Testis (tissue), 3 donors: ENCODE data around the gene COL4A3. TPM values are rescaled to one million over a fixed set of nuclear protein-coding genes. Genes with fewer than 3 reads are reported as not detected.

Experiments
- DNase-seq: peaks from one replicate; pipeline ENCODE4 v3.0.0-alpha.2; 2019
- H3K27ac ChIP-seq, 2 donors: fragments of 200-600 bp; sonication (generic); one replicate each; pipeline ENCODE4 v1.5.1; 2019
- H3K27me3 ChIP-seq: fragments of 200-600 bp; sonication (generic); one replicate; pipeline ENCODE4 v1.5.1; 2019
- H3K36me3 ChIP-seq: fragments of 200-600 bp; sonication (generic); one replicate; pipeline ENCODE4 v1.5.1; 2017; ENCODE audit warnings: low read depth; ENCODE audit errors: missing control alignments
- H3K4me1 ChIP-seq: fragments of 200-600 bp; sonication (generic); one replicate; pipeline ENCODE4 v1.5.1; 2019
- H3K4me3 ChIP-seq, 2 donors: fragments of 200-600 bp; sonication (generic); one replicate each; pipeline ENCODE4 v1.5.1; 2017 to 2019
- H3K9me3 ChIP-seq: fragments of 200-600 bp; sonication (generic); one replicate; pipeline ENCODE4 v1.5.1; 2017
- CTCF ChIP-seq, 3 experiments: fragments of 450-650 bp in 2 of 3; fragments of 200-600 bp in 1 of 3; sonication (generic) in 1 of 3; IDR thresholded peaks; one replicate each; pipeline ENCODE4 v1.5.1; 2016 to 2019; ENCODE audit warnings: antibody characterized with exemption in 3 of 3, mild to moderate bottlenecking in 2 of 3, moderate library complexity in 1 of 3
- POLR2A ChIP-seq: fragments of 450-650 bp; IDR thresholded peaks from one replicate; pipeline ENCODE4 v1.6.1; 2017; ENCODE audit warnings: antibody characterized with exemption, mild to moderate bottlenecking, moderate library complexity
- WGBS, 2 donors: methylation state at CpG; one replicate each; pipeline ENCODE4 v1.1.5; 2018; 5-methylcytosine and 5-hydroxymethylcytosine counted together
- intact Hi-C: fragments of 100-400 bp; cut with DNase I; formaldehyde crosslinking; loops from one replicate; pipeline ENCODE4 v1.15.1; 2023; ENCODE audit warnings: low total_unique reads
- polyA plus RNA-seq: library from polyadenylated mRNA; stranded (reverse); fragments of 350-450 nt; fragmentation: Illumina TruSeq; extraction: RNeasy Lipid Tissue Mini Kit (QIAGEN cat#74804); gene quantifications from one replicate; pipeline ENCODE4 v1.2.3, GENCODE V29; 2014; ENCODE audit warnings: low read depth, low replicate concordance; ENCODE audit not compliant: insufficient read depth
- total RNA-seq, 2 donors: library from RNA; depleted of rRNA; stranded (reverse); fragments of >200 nt; gene quantifications; one replicate each; pipeline ENCODE4 v1.2.3, GENCODE V29; 2016

The COL4A3 gene
- total and polyA plus RNA-seq, 3 donors from 2014 or later: 3.7 to 11.0 (median 9.0) TPM

- TF ChIP-seq POLR2A: no peak
- TF ChIP-seq CTCF (IDR thresholded peaks at IDR 0.05): no peak
- intact Hi-C loops: no loop called here
- WGBS, 2 donors: 71 to 80% methylated on average over 5 of the region's 5 CpGs
- DNase-seq: no peak
- Histone ChIP-seq H3K4me3 (no peak overlapping the region), H3K27me3 (no peaks in the 10 kb centered on the region), H3K36me3 (no peaks in the 10 kb centered on the region), H3K27ac (peak overlapping the region; percentile 48 to 50), H3K4me1 (peaks cover 6% of the 10 kb centered on the region), H3K9me3 (no peaks in the 10 kb centered on the region)
Observed at GRCh38 chr2:227311861-227312506, 147.6 kb downstream of the COL4A3 start.

GRCh38 chr2:227312579-227312978, 148.2 kb downstream of the COL4A3 start:
- peaks cover 6% of the 10 kb centered on the region for H3K4me1 ChIP-seq
- TF ChIP-seq CTCF (IDR thresholded peaks at IDR 0.05) (no peak), POLR2A (no peak)
- intact Hi-C loops: no loop called here
- H3K4me3 ChIP-seq: no peak overlapping the region
- peak overlapping the region; percentile 48 to 50 for H3K27ac ChIP-seq
- no peak for DNase-seq
- no peaks in the 10 kb centered on the region for H3K27me3 ChIP-seq
- no peaks in the 10 kb centered on the region for H3K36me3 ChIP-seq
- 37 to 54% methylated on average over 2 of the region's 2 CpGs for WGBS, 2 donors
- no peaks in the 10 kb centered on the region for H3K9me3 ChIP-seq

GRCh38 chr2:227313310-227313709, 148.9 kb downstream of the COL4A3 start:
- no peak for TF ChIP-seq POLR2A
- no peak for TF ChIP-seq CTCF (IDR thresholded peaks at IDR 0.05)
- Histone ChIP-seq H3K27ac (peak overlapping the region; percentile 31 to 50), H3K4me1 (peaks cover 6% of the 10 kb centered on the region), H3K9me3 (no peaks in the 10 kb centered on the region), H3K27me3 (no peaks in the 10 kb centered on the region), H3K4me3 (no peak overlapping the region), H3K36me3 (no peaks in the 10 kb centered on the region)
- intact Hi-C loops: no loop called here
- no peak for DNase-seq
- 75 to 88% methylated on average over 1 of the region's 1 CpG for WGBS, 2 donors

GRCh38 chr2:227317834-227318233, 153.4 kb downstream of the COL4A3 start:
- intact Hi-C loops: no loop called here
- no peak for TF ChIP-seq POLR2A

GRCh38 chr2:227320305-227321094, 156.1 kb downstream of the COL4A3 start:
- Histone ChIP-seq H3K27ac (no peak overlapping the region), H3K36me3 (no peaks in the 10 kb centered on the region), H3K4me1 (no peaks in the 10 kb centered on the region), H3K9me3 (no peaks in the 10 kb centered on the region), H3K4me3 (no peak overlapping the region), H3K27me3 (no peaks in the 10 kb centered on the region)
- no peak for DNase-seq
- WGBS, 2 donors: 88 to 90% methylated on average over 5 to 31 of the region's 33 CpGs
- TF ChIP-seq POLR2A: no peak
- no peak for TF ChIP-seq CTCF (IDR thresholded peaks at IDR 0.05)
- intact Hi-C loops: no loop called here

More at GRCh38 chr2:227317834-227318233, 153.4 kb downstream of the COL4A3 start:
- 85 to 91% methylated on average over 2 of the region's 2 CpGs for WGBS, 2 donors
- H3K4me1 ChIP-seq: peaks cover 6% of the 10 kb centered on the region
- no peaks in the 10 kb centered on the region for H3K27me3 ChIP-seq
- no peak overlapping the region for H3K27ac ChIP-seq
- no peak overlapping the region for H3K4me3 ChIP-seq
- no peaks in the 10 kb centered on the region for H3K9me3 ChIP-seq
- H3K36me3 ChIP-seq: no peaks in the 10 kb centered on the region
- no peak for DNase-seq
